GM18519 (cell line): Measurements from ENCODE around the gene ZFP91.

ENCODE experiments used
- ATAC-seq: cut with Tn5 transposase; IDR thresholded peaks from one replicate; pipeline ENCODE4 v1.9.1; 2021; ENCODE audit warnings: mild to moderate bottlenecking, moderate library complexity; ENCODE audit not compliant: unreplicated experiment, low FRiP score

The ZFP91 gene

DNA sequence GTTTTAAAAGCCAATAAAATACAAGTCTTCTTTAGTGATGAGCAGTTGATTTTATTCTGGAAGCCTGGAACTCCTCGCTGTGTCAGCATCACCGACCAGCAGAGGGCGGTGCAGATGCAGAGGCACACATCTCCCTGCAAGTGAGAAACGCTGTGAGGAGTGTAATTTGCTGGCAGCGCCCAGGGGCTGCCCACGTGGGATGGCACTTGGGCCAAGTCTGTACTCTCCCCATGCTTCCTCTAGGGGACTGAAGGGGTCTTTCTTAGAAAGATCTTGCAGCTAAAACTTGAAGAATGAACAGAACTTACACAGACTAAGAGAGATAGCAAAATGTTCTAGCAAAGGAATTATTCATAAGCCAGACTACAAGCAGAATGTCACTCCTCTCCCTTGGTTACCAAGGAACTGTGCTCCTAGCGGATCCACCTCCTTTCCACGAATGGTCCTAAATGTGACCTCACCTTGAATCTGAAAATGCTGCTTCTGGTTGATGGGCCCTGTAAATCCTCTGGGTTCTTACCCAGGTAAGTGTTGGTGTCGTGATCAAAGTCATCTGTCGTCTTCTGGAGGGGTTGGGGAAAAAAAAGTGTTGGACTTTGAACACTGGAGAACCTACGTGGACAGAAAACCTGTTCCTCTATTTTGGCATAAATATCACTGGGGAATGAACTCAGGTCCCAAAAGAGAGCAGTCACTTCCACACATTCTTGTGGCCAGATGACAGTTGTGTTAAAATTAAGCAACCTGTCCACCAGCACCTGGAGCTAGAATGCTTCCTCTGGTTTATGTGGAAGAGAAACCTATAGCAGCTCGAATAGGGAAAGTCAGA lies 75.4 kb downstream of the ZFP91 start:
- ATAC-seq = peak; percentile 95

- no peak for ATAC-seq
Observed at GRCh38 chr11:58654908-58655296, 76.0 kb downstream of the ZFP91 start.

DNA sequence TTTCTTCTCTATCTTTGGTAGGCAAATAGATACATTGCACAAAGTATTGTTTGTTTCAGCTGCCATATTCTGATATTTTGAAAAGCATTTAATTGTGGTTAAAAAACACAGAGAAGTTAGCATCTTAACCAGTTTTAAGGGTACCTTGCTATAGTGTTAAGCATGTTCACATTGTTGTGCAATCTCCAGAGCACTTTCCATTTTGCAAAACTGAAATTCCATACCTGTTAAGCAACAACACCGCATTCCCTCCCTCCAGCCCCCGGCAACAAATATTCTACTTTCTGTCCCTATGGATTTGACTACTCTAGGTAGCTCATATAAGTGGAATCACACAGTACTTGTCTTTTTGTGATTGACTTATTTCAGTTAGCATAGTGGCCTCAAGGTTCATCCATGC lies 77.5 kb downstream of the ZFP91 start:
- no peak for ATAC-seq

DNA sequence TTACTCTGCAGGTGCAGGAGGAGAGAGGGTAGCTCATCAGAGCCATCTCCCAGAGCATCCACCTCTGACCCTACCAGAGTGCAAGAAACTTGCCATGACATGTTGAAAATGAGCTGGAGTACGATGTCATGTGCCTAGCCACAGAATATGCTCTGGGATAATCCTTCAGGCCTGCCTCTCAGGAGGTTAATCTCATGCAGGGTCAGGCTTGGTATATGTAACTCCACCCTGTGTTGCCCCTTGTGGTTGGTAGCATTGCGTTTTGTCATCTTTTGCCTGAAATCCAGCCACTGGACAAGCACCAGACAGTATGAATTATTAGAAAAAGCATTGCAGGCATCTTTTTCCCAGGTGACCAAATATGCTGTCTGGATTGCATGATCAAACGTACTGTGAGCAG lies 79.8 kb downstream of the ZFP91 start:
- ATAC-seq = no peak

GRCh38 chr11:58659404-58659803 lies 80.5 kb downstream of the ZFP91 start:
- ATAC-seq = no peak

DNA sequence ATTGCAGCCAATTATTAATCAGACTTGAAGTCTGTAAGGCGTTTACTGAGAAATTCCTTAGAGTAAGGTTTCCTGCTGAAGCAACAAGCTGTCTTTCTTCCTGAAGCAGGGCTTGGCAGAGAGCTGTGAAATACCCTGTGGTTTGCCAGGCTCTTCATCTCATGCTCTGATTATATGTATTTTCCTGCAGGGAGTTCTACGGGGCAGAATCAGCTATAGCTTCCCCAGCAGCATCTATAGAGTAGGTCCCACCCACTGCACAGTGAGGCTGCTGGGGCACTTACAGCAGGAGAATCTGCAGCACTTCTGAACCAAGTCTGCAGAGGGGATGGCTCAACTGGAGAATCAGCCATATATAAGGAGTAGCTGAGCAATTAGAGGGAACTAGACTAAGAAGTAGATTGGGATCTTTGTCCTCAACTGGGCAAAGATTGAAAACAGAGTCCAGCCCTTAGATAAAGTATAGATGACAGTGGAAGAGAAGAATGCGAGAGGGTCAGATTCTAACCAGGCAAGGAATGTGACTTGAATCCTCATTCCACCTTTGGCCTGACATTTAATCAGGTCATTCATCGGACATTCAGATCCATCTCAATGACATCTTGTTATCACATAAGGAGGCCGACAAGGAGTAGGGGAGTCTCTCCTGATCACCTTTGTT lies 81.2 kb downstream of the ZFP91 start:
- ATAC-seq = no peak
